Measurements from ENCODE around the gene TBX5.
"Not testable (repeated sequence)": the region's sequence is repeated elsewhere in the genome, so short reads cannot be mapped to it uniquely, and the experiment has no call there.

The TBX5 gene

DNA sequence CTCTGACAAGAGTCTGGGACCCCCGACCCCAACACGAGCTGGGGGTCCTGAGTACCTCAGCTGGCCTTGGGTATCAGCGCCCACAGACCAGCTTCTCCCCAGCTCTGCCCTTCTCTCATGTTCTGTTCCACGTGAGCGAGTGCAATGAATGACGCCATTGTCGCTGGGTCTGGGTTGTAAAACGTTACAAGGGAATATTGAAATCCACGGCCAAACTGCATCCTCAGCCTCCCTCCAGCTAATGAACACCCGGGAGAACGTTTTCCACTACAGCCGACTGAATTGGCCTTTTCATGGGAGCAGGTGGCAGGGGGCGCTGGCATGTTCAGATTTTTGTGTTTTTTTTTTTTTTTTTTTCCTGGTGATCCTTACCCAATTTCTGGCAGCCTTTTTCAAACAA lies 34.7 kb downstream of the TBX5 start:
- DNase-seq, result no peak

DNA sequence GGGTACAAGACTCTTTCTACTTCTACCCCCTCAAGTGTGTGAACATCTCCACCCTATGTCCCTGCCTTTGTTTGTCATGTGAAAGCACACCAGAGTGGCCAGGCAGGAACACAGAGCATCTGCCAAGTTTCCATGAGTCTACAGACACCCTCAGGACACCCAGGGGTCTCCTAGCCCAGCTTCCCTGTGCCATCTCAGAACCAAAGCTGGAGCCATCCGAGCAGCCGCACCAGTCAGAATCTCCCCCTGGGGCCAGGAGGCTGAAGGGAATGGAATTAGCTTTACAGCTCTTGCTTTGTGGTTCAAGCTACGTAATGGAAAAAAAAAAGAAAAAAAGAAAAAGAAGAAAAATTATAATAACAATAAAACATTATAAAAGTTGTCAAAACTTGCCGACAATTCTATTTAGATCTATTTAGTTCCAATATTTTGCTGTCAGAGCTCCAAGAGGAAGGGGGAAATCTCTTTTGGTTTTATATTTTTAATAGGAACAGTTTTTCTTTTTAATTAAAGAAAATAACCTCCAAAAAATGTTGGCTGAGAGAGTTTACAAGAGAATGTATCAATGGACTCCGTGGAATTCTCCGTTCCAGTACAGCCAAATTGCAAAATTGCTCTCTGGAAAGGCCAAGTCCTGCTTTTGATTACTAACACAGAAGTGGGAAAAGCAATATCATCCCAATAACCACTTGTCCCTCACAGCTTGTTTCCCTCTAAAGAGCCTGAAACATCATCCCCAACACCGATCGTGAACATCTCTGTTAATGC lies 37.1 kb downstream of the TBX5 start:
- DNase-seq, result no peak

- no peak for DNase-seq
Observed at GRCh38 chr12:114361992-114362391, 44.0 kb downstream of the TBX5 start.

DNA sequence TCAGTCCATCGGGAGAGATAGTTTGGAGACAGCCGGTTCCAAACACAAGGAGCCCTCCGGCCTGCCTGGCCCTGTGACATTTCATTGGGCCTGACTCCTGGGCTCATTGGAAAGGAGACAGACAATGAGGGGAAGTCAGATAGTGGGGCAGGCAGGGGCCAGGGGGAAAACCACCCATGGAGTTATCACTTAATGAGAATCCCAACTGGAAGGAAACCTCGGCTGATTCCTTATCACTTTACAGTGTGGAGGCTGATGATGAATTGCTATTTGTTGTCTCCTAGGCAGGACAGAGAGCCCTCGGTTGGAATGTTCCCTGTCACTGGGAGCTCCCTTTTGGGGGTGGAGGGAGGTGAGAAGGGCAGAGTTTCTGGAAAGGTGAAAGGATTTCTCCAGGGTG lies 44.4 kb downstream of the TBX5 start:
- DNase-seq, result no peak

- no peak for DNase-seq
Observed at GRCh38 chr12:114360485-114360884, 45.5 kb downstream of the TBX5 start.

GRCh38 chr12:114355389-114356088 lies 50.4 kb downstream of the TBX5 start:
- no peak for DNase-seq

DNA sequence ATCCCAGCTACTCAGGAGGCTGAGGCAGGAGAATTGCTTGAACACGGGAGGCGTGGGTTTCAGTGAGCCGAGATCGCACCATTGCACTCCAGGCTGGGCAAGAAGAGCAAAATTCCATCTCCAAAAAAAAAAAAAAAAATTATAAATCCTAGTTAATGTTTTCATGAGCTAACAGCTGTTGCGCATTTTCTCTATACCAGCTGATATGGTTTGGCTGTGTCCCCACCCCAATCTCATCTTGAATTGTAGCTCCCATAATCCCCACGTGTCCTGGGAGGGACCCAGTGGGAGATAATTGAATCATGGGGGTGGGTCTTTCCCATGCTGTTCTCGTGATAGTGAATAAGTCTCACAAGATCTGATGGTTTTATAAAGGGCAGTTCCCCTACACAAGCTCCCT lies 56.7 kb downstream of the TBX5 start:
- DNase-seq, result not testable (repeated sequence)

DNA sequence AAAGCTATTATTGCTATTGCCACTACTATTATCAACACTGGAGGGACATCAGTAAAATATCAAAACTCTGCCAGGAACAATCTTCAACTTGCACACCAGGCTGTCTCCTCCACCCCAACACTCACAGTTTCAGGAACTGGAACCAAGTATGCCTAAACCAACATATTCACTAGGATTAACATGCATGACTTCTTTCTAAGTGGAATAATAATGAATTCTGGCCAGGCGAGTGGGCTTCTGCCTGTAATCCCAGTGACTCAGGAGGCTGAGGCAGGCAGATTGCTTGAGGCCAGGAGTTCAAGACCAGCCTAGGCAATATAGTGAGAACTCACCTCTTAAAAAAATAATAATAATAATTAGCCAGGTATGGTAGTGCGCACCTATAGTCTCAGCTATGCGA lies 58.1 kb downstream of the TBX5 start:
- no peak for DNase-seq

DNA sequence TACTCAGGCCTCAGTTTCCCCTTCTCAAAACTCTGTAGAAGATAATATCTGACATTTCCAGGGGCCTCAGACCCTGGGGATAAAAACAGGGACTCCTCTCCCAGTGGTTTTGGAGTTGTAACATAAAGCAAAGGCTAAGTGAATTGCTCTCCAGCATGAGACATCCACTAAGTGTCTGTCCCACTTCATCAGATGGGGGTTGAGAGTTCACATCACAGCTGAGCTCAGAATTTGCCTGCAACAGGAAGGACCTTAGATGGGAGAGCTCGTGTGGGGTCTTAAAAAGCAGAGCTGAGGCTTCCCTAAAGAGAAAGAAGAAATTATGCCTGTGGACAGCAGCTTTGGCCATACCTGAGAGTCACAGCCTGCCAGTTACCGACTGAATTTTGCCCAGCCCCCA lies 61.1 kb downstream of the TBX5 start:
- DNase-seq, result no peak

- no peak for DNase-seq
Observed at GRCh38 chr12:114344303-114344663, 61.7 kb downstream of the TBX5 start.

- no peak for DNase-seq
Observed at GRCh38 chr12:114343585-114344302, 62.2 kb downstream of the TBX5 start.

DNA sequence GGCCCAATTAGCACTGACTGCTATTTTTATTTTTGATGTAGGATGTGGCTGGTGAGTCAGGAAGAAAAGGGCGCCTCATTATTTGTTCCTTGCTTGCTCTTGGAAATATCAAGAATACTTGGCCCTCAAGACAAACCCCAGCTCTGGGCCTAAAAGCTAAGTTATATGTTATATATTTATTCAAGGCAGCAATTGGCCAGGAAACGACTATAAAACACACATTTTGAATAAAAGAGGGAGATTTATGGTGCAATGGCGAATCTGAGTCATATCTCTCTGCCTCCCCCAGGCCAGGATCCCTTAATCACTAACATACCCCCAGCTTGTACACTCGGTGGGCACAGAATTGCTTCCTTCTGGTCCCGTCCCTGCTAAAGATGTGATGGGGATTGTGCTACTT lies 63.3 kb downstream of the TBX5 start:
- DNase-seq, result no peak

DNA sequence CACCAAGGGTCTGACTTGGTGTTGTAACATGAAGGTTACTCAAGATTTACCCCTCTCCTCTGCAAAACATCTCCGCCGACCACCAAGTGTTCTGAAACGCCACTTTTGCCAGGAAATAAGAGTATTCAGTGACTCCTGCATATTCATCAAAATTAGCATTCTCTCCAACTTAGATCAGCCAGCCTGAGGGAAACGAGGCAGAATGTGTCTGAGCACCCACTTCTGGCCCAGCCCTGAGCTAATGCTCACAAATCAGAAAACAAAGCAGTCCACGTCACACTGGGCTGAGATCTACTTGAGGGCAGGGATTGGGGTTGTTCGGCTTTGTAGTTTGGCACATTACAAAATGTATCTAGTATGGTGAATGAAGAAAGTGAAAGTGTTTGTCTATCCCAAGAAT lies 64.3 kb downstream of the TBX5 start:
- DNase-seq, result no peak

DNA sequence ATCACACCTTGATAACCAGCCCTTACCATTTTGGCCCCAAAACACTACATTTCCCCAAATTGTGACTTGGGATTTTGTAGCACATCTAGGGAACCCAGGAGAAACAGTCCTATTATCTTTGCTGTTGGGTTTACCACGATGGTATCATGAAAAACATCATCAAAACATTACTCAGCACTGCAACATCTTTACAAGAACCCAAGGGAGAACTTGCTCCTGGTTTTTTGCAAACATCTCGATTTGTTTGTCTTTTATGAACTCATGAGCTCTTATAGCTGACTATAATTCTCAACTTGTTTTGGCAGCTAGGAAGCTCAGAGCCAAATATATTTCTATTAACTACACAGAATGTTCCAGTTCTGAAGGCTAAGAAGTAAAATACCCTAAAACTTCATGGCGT lies 65.7 kb downstream of the TBX5 start:
- DNase-seq, result no peak

DNA sequence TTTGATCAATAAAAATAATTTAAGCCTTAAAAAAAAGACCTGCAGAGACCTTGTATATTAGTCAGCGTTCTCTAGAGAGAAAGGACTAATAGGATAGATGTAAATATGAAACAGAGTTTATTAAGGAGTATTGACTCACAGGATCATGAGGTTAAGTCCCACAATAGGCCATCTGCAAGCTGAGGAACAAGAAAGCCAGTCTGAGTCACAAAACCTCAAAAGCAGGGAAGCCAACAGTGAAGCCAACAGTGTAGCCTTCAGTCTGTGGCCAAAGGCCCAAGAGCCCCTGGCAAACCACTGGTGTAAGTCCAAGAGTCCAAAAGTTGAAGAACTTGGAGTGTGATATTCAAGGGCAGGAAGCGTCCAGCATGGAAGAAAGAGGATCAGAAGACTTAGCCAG lies 66.3 kb downstream of the TBX5 start:
- no peak for DNase-seq

GRCh38 chr12:114335607-114336006 lies 70.3 kb downstream of the TBX5 start:
- DNase-seq, result no peak

GRCh38 chr12:114334395-114334794 lies 71.5 kb downstream of the TBX5 start:
- DNase-seq, result no peak

DNA sequence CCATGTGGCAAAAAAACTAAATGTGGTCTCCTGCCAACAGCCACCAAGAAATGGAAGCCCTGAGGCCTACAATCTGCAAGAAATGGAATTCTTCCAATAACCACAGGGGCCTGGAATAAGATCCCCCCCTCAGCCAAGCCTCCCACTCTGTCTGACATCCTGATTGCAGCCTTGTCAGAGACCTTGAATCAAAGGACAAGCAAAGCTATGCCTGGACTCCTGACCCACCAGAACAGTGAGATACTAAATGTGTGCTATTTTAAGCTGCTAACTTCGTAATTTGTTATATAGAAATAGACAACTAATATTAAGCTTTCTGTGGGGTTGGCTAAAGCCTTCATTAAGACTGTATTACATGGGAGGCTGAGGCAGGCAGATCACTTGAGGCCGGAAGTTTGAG lies 77.7 kb downstream of the TBX5 start:
- no peak for DNase-seq

DNA sequence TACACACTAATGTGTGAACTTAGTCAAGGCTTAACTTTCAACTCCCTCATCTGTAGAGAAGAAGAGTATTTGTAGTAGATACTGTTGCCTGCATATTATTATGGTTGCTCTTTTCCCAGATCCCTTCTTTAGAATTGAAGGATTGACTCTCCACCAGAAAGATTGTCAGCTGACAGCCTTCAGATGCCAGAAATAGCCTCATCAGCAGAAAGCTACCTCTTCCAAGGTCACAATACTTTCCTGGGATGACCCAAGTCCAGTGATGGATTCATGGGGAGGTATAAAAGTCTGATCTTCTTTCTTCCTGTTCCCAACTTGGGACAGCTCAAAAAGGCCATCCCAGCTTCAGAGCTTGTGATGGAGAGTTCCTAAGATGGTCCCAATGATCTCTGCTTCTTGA lies 78.2 kb downstream of the TBX5 start:
- no peak for DNase-seq

- DNase-seq, result no peak
Observed at GRCh38 chr12:114321524-114321923, 84.4 kb downstream of the TBX5 start.

DNA sequence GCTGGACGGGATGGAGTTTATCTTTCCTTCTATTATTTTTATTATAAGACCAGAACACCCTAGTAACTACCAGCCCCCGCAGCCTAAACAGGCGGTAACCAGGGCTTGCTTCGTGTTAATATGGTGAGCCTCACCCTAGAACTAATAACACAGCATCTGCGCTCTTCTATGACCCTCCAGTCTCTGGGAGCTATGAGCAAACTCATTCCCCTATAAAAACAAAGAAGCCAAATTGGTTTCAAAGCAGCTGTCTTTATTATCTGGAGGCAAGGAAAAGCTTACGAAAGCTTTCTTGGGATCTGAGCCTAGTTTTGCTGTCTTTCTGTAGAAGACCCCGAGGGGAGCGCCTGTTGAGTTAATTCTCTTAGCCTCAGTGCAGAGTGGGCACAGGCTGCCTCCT lies 85.0 kb downstream of the TBX5 start:
- DNase-seq, result no peak

- no peak for DNase-seq
Observed at GRCh38 chr12:114320101-114320500, 85.8 kb downstream of the TBX5 start.

- no peak for DNase-seq
Observed at GRCh38 chr12:114319422-114319821, 86.5 kb downstream of the TBX5 start.

DNA sequence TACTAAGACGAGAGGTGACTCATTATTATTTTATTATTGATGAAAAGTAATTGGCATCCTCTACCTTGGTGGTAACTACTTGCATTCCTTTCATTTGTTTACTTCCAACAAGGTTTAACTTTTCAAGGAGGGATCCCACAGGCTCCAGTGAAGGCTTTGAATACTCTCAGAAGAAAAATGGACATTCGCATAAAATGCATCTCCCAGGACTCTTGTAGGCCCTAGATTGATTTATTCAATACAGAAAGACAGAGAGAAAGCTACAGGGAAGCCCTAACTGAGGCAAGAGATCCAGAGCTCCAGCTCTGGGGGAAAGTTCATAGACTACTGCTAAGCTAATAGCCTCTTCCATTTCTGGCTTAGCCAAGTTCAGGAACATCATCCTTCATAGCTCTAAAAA lies 87.0 kb downstream of the TBX5 start:
- no peak for DNase-seq
